Neuron (in vitro differentiated cells): Measurements from ENCODE around the gene TMEM174.

Experiments
- H2AFZ ChIP-seq: one replicate; pipeline ENCODE4 v1.6.1; 2013; ENCODE audit warnings: low read depth, mild to moderate bottlenecking, inconsistent platforms, low read length, moderate library complexity
- H3K27me3 ChIP-seq: one replicate; pipeline ENCODE4 v1.6.1; 2013; ENCODE audit warnings: low read length; ENCODE audit not compliant: insufficient read depth
- H3K36me3 ChIP-seq: one replicate; pipeline ENCODE4 v1.6.1; 2013; ENCODE audit warnings: low read length; ENCODE audit not compliant: insufficient read depth
- H3K4me1 ChIP-seq: one replicate; pipeline ENCODE4 v1.6.1; 2013; ENCODE audit warnings: low read length; ENCODE audit not compliant: insufficient read depth
- H3K4me3 ChIP-seq: 2 replicates; pipeline ENCODE4 v1.5.1; 2013; ENCODE audit warnings: mild to moderate bottlenecking, low read length, moderate library complexity
- H3K9me3 ChIP-seq: one replicate; pipeline ENCODE4 v1.6.1; 2013; ENCODE audit warnings: low read length

Gene TMEM174, protein sequence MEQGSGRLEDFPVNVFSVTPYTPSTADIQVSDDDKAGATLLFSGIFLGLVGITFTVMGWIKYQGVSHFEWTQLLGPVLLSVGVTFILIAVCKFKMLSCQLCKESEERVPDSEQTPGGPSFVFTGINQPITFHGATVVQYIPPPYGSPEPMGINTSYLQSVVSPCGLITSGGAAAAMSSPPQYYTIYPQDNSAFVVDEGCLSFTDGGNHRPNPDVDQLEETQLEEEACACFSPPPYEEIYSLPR

DNA sequence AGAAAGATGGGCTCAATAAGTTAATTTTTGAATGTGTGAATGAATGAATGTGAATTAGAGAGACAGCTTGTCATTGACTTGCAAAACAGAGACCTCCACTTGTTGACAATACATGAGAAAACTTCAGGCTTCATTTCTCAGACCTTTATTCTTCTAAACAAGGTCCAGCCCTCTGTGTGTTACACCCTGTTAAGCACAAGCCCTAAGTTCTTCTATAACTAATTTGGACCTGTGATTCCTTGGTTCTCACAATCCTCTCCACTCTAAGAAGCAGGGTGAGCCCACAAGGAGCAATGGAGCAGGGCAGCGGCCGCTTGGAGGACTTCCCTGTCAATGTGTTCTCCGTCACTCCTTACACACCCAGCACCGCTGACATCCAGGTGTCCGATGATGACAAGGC, at the start of gene TMEM174:
TMEM174 (plus strand) TSS at position 243 of the 400 bp plus-strand sequence; CDS start at position 294, 51 bp downstream.
- Histone ChIP-seq H2AFZ (no peak within 1 kb of the TSS), H3K9me3 (no peaks in the 10 kb centered on the region), H3K4me1 (no peaks in the 10 kb centered on the region), H3K36me3 (no peaks in the 10 kb centered on the region), H3K4me3 (no peak within 1 kb of the TSS), H3K27me3 (peaks cover 6% of the 10 kb centered on the region)

GRCh38 chr5:73125289-73125688, 47.7 kb upstream of the TMEM174 start:
- no peak overlapping the region for H2AFZ ChIP-seq
- H3K9me3 ChIP-seq, result no peaks in the 10 kb centered on the region
- H3K36me3 ChIP-seq, result no peaks in the 10 kb centered on the region
- no peak overlapping the region for H3K4me3 ChIP-seq
- peaks cover 47% of the 10 kb centered on the region for H3K27me3 ChIP-seq
- H3K4me1 ChIP-seq, result peaks cover 5% of the 10 kb centered on the region

GRCh38 chr5:73126381-73126780, 46.6 kb upstream of the TMEM174 start:
- no peaks in the 10 kb centered on the region for H3K4me1 ChIP-seq
- peaks cover 43% of the 10 kb centered on the region for H3K27me3 ChIP-seq
- H3K36me3 ChIP-seq, result no peaks in the 10 kb centered on the region
- no peaks in the 10 kb centered on the region for H3K9me3 ChIP-seq
- no peak overlapping the region for H3K4me3 ChIP-seq
- no peak overlapping the region for H2AFZ ChIP-seq

DNA sequence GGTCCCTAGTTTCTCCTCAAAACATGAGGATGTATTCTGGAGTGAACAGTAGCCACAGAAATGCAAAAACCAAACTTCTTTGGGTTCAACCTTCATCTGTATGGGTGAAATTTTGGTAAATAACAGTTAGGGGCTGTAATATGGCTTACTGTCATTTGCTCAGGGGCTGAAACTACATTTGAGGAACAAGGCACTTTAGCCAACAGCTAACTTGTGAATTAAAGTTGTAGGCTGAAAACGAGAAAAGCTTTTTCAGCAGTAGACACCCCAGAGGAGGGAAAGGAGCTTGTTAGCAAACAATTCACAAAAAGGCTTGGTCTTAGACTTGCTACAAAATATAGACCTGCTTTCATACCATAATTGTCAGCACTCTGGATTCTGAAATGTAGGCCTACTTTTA, 46.0 kb upstream of the TMEM174 start:
- Histone ChIP-seq H3K27me3 (peaks cover 39% of the 10 kb centered on the region), H3K4me1 (no peaks in the 10 kb centered on the region), H3K36me3 (no peaks in the 10 kb centered on the region), H3K4me3 (no peak overlapping the region), H2AFZ (no peak overlapping the region), H3K9me3 (no peaks in the 10 kb centered on the region)

DNA sequence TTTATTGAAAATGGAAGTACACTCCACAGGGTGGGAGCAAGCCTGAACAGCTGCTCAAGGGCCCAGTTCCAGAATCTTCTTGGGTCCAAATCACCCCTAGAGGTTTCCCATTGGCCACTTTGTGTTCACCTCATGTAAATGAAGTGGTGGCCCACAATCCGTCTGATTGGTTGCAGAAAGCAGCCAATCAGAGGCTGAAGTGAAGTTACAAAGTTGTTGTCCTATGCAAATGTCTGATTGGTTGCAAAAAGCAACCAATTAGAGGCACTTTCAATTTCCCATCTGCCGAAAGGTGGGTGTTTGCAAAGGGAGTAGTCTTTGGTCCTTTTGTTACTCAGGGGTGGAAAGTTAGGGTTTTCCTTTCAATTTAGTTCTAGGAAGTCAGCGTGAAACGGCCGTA, 43.9 kb upstream of the TMEM174 start:
- Histone ChIP-seq H3K36me3 (no peaks in the 10 kb centered on the region), H3K4me3 (no peak overlapping the region), H3K9me3 (no peaks in the 10 kb centered on the region), H2AFZ (no peak overlapping the region), H3K27me3 (peaks cover 24% of the 10 kb centered on the region), H3K4me1 (no peaks in the 10 kb centered on the region)

DNA sequence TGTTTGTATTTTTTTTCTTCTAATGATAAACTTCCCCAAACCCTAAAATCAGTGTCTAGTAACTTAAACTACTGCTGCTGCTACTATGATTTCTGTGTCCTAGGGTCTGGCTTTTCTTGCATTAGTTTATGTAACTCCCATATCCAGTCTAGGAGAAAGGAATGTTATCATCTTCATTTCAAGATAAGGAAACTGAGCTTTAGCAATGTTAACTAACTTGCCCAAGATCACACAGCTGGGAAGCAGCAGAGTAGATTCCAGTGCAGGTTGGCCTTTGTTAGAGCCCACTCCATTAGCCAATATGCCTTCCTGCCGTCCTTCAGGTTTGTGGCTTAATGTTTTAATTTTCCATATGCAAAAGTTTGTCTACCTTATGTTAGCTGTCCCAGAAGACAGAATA, 42.2 kb upstream of the TMEM174 start:
- peaks cover 19% of the 10 kb centered on the region for H3K27me3 ChIP-seq
- no peaks in the 10 kb centered on the region for H3K4me1 ChIP-seq
- H3K9me3 ChIP-seq, result no peaks in the 10 kb centered on the region
- H2AFZ ChIP-seq, result no peak overlapping the region
- no peak overlapping the region for H3K4me3 ChIP-seq
- no peaks in the 10 kb centered on the region for H3K36me3 ChIP-seq

DNA sequence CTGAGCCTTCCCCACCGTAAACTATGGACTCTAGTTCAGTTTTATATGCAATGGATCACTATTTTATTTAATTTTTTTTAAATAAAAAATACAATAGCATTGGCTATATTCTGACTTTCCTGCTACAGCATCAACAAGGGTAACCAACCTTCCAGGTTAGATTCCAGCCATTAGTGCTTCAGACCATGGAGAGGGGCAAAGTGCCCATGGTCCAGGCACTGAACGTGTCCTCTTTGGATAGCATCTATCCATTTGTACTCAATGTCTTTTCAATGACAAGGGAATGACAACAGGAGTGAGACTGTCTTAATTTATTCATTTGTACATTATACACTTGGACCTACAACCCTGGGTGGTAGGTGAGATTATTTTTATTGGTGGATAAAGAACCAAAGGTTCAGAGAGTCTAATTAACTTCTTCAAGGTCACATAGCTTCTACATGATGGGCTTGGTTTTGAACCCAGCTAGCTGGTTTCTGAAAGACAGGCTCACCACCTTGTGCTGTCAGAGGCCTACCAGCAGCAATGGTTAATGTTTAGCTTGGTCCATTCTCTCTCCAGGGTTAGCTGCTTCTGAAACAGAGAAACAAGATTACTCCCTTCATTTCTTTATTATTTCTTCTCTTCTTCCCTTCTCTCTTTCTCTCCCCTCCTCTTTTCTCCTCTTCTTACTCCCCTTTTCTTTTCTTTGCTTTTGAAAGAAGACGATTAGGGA, 41.1 kb upstream of the TMEM174 start:
- Histone ChIP-seq H3K36me3 (no peaks in the 10 kb centered on the region), H2AFZ (no peak overlapping the region), H3K9me3 (no peaks in the 10 kb centered on the region), H3K4me1 (no peaks in the 10 kb centered on the region), H3K4me3 (no peak overlapping the region), H3K27me3 (peaks cover 19% of the 10 kb centered on the region)

DNA sequence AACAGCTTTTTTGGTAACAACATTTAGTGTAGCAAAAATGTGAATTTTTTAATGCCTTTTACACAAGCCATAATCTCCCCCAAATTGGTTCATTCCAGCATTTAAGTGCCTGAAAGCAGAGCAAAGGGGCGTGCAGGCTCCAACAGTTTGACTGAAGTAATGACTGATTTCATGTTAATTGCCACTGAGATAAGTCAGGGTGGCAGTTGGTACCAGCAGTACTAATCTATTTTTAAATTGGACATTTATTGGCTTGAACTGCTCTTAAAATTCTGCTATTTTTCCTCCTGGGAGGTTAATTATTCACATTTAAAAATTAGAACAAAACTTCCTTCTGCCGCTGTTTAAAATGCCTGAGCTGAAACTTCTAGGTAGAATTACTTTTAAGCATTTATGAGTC, 40.2 kb upstream of the TMEM174 start:
- Histone ChIP-seq H3K27me3 (peaks cover 22% of the 10 kb centered on the region), H2AFZ (no peak overlapping the region), H3K36me3 (no peaks in the 10 kb centered on the region), H3K4me1 (no peaks in the 10 kb centered on the region), H3K9me3 (no peaks in the 10 kb centered on the region), H3K4me3 (no peak overlapping the region)

DNA sequence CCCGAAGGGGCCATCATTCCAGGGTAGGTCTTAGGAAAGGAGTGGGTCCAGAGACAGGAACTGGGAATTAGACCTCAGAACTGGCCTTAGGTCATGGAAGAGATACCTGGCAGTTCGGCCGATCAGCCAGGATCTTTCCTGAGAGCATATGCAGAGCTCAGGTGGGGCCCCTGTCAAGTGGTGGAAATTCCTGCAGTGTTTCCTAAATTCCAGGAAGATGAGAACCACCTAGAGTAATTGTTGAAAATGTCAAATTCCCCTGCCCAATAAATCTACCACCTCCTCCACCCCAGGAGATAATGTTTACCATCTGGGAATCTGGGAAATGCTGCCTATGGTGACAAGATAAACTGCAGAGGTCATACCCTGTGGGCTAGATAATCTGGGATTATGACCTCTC, 38.0 kb upstream of the TMEM174 start:
- no peak overlapping the region for H3K4me3 ChIP-seq
- no peak overlapping the region for H2AFZ ChIP-seq
- H3K36me3 ChIP-seq, result no peaks in the 10 kb centered on the region
- H3K27me3 ChIP-seq, result peaks cover 18% of the 10 kb centered on the region
- no peaks in the 10 kb centered on the region for H3K4me1 ChIP-seq
- H3K9me3 ChIP-seq, result no peaks in the 10 kb centered on the region

DNA sequence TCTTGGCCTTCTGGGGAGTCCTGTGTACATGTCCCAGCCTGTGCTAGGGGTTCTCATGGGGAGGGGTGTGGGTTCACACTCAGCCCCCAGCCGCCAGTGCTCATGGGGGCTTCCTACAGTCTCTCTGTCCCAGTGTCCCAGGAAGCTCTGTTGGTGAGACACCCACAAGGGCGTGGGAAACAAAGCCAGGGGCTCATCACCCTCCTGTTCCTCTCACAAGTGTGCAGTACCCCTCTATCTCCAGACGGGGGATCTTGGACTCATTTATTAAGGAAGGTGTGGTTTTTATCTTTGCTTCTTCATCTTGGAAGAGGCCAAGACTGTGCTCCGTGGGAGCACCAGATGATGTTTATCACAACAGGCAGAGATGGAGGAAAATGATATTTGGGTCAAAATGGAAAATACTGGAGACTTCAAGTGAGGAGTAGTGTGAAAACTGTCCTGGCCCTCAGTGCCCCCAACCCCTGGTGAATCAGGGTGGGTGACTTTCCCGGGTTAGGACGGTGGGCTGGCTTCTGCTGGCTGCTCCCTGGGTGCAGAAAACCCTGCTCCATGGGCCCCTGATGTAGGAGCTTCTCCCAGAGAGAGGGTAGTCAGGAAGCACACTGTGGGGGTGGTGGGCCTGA, 37.5 kb upstream of the TMEM174 start:
- peaks cover 14% of the 10 kb centered on the region for H3K27me3 ChIP-seq
- no peaks in the 10 kb centered on the region for H3K9me3 ChIP-seq
- no peak overlapping the region for H3K4me3 ChIP-seq
- H2AFZ ChIP-seq, result no peak overlapping the region
- H3K4me1 ChIP-seq, result no peaks in the 10 kb centered on the region
- H3K36me3 ChIP-seq, result no peaks in the 10 kb centered on the region

DNA sequence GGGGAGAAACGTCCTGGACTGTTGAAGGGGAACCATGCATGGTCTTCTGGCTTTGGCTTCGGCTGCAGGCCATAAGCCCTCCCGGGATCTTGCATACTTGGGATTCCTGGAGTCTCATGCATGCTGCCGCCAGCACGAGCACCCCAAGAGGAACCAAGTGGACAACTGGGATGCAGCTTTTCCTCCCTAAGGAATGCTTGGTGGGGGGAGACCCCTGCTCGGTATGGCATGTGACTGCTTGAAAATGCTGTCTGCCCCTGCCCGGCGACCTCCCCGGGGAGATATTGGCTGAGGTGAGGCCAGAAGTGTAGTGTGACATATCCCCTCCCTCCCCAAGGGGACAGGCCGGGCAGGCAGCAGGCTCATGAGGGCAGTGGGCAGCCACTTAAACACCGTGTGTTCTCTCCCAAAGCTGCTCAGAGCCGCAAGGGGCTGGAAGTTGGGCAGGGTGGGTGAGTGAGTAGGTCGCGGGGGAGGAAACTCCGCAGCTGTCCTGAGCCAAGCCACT, 36.9 kb upstream of the TMEM174 start:
- Histone ChIP-seq H3K4me1 (no peaks in the 10 kb centered on the region), H3K9me3 (no peaks in the 10 kb centered on the region), H3K4me3 (no peak overlapping the region), H2AFZ (no peak overlapping the region), H3K27me3 (peaks cover 10% of the 10 kb centered on the region), H3K36me3 (no peaks in the 10 kb centered on the region)

DNA sequence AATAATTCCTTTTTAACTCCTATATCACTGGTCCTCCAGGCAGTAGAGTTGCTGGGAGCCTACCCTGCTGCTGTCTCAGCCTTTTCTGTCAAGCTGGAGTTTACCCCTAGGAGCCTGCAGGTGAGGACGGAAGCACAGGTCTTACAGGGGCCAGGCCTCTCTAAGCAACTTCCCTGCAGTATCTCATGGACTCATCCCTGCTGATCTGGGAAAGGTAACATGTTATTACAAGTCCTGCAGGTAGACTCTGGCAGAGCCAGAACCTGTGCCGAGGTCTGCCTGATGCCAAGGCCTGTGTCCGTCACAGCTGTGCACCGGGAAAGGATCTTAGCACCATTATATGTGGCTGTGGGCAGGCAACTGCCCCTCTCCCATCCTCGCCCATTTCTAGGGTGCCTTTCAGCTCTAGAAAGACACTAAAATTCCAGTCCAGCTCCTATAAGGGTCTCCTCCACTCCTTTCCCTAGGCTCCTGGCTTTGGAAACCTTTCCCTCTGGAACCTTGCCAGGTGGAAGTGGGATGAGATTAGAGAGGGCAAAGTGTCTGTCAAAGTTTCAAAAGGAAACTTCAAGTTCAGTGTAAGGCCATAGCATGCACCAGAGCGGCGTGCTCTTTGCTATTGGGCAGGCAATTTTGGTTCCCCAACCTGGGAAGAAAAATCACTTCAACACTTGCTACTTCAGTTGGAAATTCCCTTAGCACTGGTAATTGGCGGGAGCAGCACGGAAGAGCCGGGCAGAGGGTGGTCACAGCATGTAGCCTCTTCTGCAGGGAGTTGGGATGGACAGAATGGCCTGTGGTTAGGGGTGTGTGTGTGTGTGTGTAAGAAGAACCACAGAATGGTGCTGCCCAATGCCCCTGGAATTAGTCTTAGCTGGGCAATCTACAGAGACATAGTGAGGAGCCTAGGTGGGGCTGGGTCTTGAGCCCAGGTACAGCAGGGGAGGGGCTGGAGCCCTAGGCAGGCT, 35.1 kb upstream of the TMEM174 start:
- H3K36me3 ChIP-seq, result no peaks in the 10 kb centered on the region
- no peaks in the 10 kb centered on the region for H3K4me1 ChIP-seq
- H3K9me3 ChIP-seq, result no peaks in the 10 kb centered on the region
- no peak overlapping the region for H3K4me3 ChIP-seq
- peaks cover 5% of the 10 kb centered on the region for H3K27me3 ChIP-seq
- H2AFZ ChIP-seq, result no peak overlapping the region
